Measurements from ENCODE around the gene SCN5A. TPM values are rescaled to one million over a fixed set of nuclear protein-coding genes. Genes with fewer than 3 reads are reported as not detected.

SCN5A gene
- polyA plus RNA-seq, 1 donor from 2014 or later: not detected

DNA sequence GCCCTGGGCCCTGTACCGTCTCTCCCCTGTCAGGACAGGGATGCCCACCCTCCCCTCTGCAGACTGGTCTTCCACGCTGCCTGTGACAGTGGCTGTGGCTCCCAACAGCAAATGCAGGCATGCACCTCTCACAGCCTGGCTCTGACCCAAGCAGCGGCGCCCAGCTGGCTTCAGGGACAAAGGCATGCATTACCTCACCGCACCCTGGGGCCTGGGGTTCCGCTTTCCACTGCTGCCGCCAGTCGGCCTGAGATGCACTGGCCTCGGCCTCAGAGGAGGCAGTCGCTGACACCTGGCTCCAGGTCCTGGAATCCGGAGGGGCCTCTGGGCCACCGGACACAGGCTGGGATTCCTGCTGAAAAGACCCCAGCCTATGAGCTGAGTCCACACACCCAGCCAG lies 70.3 kb downstream of the SCN5A start:
- no peak overlapping the region for H3K27ac ChIP-seq (ENCODE audit: low read length)
- no peak overlapping the region for H3K4me3 ChIP-seq (ENCODE audit: low read length)
- no peaks in the 10 kb centered on the region for H3K36me3 ChIP-seq (ENCODE audit: insufficient read depth, low read length)
- no peaks in the 10 kb centered on the region for H4K20me1 ChIP-seq (ENCODE audit: insufficient read depth)
- no peaks in the 10 kb centered on the region for H3K79me2 ChIP-seq (replicated peaks; ENCODE audit: insufficient read depth, low read length)
- H3F3A ChIP-seq (ENCODE audit: insufficient read depth, low read length, poor library complexity, severe bottlenecking): no peaks in the 10 kb centered on the region
- H3K4me2 ChIP-seq (ENCODE audit: low read length): no peak overlapping the region
- TF ChIP-seq EP300 (conservative IDR thresholded peaks at IDR 0.05; ENCODE audit: poor library complexity, severe bottlenecking) (no peak), RAD21 (conservative IDR thresholded peaks at IDR 0.05) (no peak), MXI1 (conservative IDR thresholded peaks at IDR 0.05; ENCODE audit: poor library complexity, severe bottlenecking) (no peak), POLR2AphosphoS5 (IDR thresholded peaks at IDR 0.05) (no peak)
- TF ChIP-seq, protein P1, sequence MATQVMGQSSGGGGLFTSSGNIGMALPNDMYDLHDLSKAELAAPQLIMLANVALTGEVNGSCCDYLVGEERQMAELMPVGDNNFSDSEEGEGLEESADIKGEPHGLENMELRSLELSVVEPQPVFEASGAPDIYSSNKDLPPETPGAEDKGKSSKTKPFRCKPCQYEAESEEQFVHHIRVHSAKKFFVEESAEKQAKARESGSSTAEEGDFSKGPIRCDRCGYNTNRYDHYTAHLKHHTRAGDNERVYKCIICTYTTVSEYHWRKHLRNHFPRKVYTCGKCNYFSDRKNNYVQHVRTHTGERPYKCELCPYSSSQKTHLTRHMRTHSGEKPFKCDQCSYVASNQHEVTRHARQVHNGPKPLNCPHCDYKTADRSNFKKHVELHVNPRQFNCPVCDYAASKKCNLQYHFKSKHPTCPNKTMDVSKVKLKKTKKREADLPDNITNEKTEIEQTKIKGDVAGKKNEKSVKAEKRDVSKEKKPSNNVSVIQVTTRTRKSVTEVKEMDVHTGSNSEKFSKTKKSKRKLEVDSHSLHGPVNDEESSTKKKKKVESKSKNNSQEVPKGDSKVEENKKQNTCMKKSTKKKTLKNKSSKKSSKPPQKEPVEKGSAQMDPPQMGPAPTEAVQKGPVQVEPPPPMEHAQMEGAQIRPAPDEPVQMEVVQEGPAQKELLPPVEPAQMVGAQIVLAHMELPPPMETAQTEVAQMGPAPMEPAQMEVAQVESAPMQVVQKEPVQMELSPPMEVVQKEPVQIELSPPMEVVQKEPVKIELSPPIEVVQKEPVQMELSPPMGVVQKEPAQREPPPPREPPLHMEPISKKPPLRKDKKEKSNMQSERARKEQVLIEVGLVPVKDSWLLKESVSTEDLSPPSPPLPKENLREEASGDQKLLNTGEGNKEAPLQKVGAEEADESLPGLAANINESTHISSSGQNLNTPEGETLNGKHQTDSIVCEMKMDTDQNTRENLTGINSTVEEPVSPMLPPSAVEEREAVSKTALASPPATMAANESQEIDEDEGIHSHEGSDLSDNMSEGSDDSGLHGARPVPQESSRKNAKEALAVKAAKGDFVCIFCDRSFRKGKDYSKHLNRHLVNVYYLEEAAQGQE (IDR thresholded peaks at IDR 0.05; ENCODE audit: borderline replicate concordance): no peak
- no peaks in the 10 kb centered on the region for H3K27me3 ChIP-seq (ENCODE audit: insufficient read depth, low read depth, low read length)
- H2AFZ ChIP-seq (ENCODE audit: low read depth, low read length): no peak overlapping the region
- no peak overlapping the region for H3K9ac ChIP-seq (ENCODE audit: low read length)
- no peaks in the 10 kb centered on the region for H3K9me3 ChIP-seq (ENCODE audit: low read length)
- H3K9me2 ChIP-seq (ENCODE audit: insufficient read depth, low read length): no peaks in the 10 kb centered on the region

DNA sequence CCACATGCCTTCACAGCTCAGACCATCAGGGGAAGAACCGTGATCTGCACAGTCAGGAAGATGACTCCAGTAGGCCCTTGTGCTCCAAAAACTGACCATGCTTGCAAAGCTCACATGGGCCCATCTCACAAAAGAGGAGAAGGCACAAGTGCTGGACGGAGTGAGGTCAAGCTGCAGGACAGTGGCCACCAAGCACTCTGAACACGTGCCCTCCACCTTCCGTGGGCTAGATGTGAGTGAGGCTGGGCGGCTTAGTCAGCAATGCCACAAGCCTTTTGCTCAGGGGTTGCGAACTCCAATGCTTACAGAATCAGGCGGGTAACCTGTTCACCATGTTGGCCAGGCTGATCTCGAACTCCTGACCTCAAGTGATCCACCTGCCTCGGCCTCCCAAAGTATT lies 70.9 kb downstream of the SCN5A start:
- no peaks in the 10 kb centered on the region for H3K9me3 ChIP-seq (ENCODE audit: low read length)
- TF ChIP-seq POLR2AphosphoS5 (IDR thresholded peaks at IDR 0.05): no peak
- TF ChIP-seq TAF1 (IDR thresholded peaks at IDR 0.05; ENCODE audit: low read depth): no peak
- TF ChIP-seq, protein P2, sequence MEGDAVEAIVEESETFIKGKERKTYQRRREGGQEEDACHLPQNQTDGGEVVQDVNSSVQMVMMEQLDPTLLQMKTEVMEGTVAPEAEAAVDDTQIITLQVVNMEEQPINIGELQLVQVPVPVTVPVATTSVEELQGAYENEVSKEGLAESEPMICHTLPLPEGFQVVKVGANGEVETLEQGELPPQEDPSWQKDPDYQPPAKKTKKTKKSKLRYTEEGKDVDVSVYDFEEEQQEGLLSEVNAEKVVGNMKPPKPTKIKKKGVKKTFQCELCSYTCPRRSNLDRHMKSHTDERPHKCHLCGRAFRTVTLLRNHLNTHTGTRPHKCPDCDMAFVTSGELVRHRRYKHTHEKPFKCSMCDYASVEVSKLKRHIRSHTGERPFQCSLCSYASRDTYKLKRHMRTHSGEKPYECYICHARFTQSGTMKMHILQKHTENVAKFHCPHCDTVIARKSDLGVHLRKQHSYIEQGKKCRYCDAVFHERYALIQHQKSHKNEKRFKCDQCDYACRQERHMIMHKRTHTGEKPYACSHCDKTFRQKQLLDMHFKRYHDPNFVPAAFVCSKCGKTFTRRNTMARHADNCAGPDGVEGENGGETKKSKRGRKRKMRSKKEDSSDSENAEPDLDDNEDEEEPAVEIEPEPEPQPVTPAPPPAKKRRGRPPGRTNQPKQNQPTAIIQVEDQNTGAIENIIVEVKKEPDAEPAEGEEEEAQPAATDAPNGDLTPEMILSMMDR (IDR thresholded peaks at IDR 0.05; ENCODE audit: poor library complexity, severe bottlenecking): no peak
- TF ChIP-seq, protein P1 (IDR thresholded peaks at IDR 0.05; ENCODE audit: borderline replicate concordance): no peak
- TF ChIP-seq EP300 (conservative IDR thresholded peaks at IDR 0.05; ENCODE audit: poor library complexity, severe bottlenecking): no peak
- no peak for TF ChIP-seq EZH2 (IDR thresholded peaks at IDR 0.05; ENCODE audit: borderline replicate concordance, insufficient read depth, low read length, poor library complexity, severe bottlenecking)
- TF ChIP-seq SMC3 (conservative IDR thresholded peaks at IDR 0.05; ENCODE audit: poor library complexity): no peak
- no peak for TF ChIP-seq RAD21 (conservative IDR thresholded peaks at IDR 0.05)
- TF ChIP-seq MXI1 (conservative IDR thresholded peaks at IDR 0.05; ENCODE audit: poor library complexity, severe bottlenecking): no peak

More for the DNA sequence above, 70.9 kb downstream of the SCN5A start:
- H3K9me2 ChIP-seq (ENCODE audit: insufficient read depth, low read length): no peaks in the 10 kb centered on the region
- H3K9ac ChIP-seq (ENCODE audit: low read length): no peak overlapping the region
- no peaks in the 10 kb centered on the region for H3K27me3 ChIP-seq (ENCODE audit: insufficient read depth, low read depth, low read length)
- no peaks in the 10 kb centered on the region for H3K79me2 ChIP-seq (replicated peaks; ENCODE audit: insufficient read depth, low read length)
- H3K4me3 ChIP-seq (ENCODE audit: low read length): no peak overlapping the region
- H3K36me3 ChIP-seq (ENCODE audit: insufficient read depth, low read length): no peaks in the 10 kb centered on the region
- H4K20me1 ChIP-seq (ENCODE audit: insufficient read depth): no peaks in the 10 kb centered on the region
- H3K4me2 ChIP-seq (ENCODE audit: low read length): no peak overlapping the region
- H2AFZ ChIP-seq (ENCODE audit: low read depth, low read length): no peak overlapping the region
- H3K27ac ChIP-seq (ENCODE audit: low read length): no peak overlapping the region
- no peaks in the 10 kb centered on the region for H3F3A ChIP-seq (ENCODE audit: insufficient read depth, low read length, poor library complexity, severe bottlenecking)

Measured in neural cell (in vitro differentiated cells).